Transverse colon (tissue), 4 donors: ENCODE data around the gene CLIP3.

Experiments
- POLR2A ChIP-seq: fragments of 450-650 bp; IDR thresholded peaks from one replicate; pipeline ENCODE4 v1.6.1; 2016; ENCODE audit warnings: antibody characterized with exemption, mild to moderate bottlenecking, moderate library complexity
- POLR2AphosphoS5 ChIP-seq, 3 donors: sonication (generic); formaldehyde crosslinking; IDR thresholded peaks; one replicate each; pipeline ENCODE4 v1.6.1; 2016; ENCODE audit warnings: antibody characterized with exemption in 3 of 3
- TF ChIP-seq, protein P1 (sequence below), 5 experiments: fragments of 200-600 bp in 3 of 5; fragments of 450-650 bp in 2 of 5; sonication (generic) in 3 of 5; IDR thresholded peaks; 1 replicate in 2 of 5; 2 replicates in 3 of 5; pipeline ENCODE4 v1.5.1; 2016 to 2017; ENCODE audit warnings: antibody characterized with exemption in 5 of 5, inconsistent platforms in 3 of 5, mild to moderate bottlenecking in 2 of 5, moderate library complexity in 1 of 5

GRCh38 chr19:36023432-36023831 lies 9.2 kb downstream of the CLIP3 start:
- TF ChIP-seq, protein P1, sequence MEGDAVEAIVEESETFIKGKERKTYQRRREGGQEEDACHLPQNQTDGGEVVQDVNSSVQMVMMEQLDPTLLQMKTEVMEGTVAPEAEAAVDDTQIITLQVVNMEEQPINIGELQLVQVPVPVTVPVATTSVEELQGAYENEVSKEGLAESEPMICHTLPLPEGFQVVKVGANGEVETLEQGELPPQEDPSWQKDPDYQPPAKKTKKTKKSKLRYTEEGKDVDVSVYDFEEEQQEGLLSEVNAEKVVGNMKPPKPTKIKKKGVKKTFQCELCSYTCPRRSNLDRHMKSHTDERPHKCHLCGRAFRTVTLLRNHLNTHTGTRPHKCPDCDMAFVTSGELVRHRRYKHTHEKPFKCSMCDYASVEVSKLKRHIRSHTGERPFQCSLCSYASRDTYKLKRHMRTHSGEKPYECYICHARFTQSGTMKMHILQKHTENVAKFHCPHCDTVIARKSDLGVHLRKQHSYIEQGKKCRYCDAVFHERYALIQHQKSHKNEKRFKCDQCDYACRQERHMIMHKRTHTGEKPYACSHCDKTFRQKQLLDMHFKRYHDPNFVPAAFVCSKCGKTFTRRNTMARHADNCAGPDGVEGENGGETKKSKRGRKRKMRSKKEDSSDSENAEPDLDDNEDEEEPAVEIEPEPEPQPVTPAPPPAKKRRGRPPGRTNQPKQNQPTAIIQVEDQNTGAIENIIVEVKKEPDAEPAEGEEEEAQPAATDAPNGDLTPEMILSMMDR (IDR thresholded peaks at IDR 0.05), result no peak
- TF ChIP-seq POLR2A (no peak), POLR2AphosphoS5 (IDR thresholded peaks at IDR 0.05) (no peak)
